ENCODE data around the gene CDC42BPA. TPM values are rescaled to one million over a fixed set of nuclear protein-coding genes. Genes with fewer than 3 reads are reported as not detected.

CDC42BPA gene
- total RNA-seq, 1 experiment from 2014 or later: 32.0 TPM

GRCh38 chr1:227037121-227037520, 281.2 kb downstream of the CDC42BPA start:
- POLR2A ChIA-PET (ENCODE audit: unreplicated experiment): no interaction called here
- Histone ChIP-seq H3K36me3 (ENCODE audit: low read depth, low read length) (no peaks in the 10 kb centered on the region; the same call in 1 of the 2 replicates), H3F3A (ENCODE audit: low read length, unreplicated experiment) (no peaks in the 10 kb centered on the region), H3K4me2 (ENCODE audit: low read length) (no peak overlapping the region), H3K9me3 (ENCODE audit: low read length) (no peaks in the 10 kb centered on the region), H3K9ac (ENCODE audit: low read length) (no peak overlapping the region), H3K27me3 (ENCODE audit: low read length) (no peaks in the 10 kb centered on the region), H3K9me2 (replicated peaks; ENCODE audit: low read length) (no peaks in the 10 kb centered on the region), H3K27ac (ENCODE audit: low read length) (no peak overlapping the region), H2AFZ (ENCODE audit: low read length) (no peak overlapping the region), H3K4me3 (ENCODE audit: low read length) (no peak overlapping the region), H4K20me1 (ENCODE audit: low read length) (no peaks in the 10 kb centered on the region), H3K4me1 (ENCODE audit: insufficient read depth, low read length) (0 out of 2 replicates have a peak, but pooled peaks cover 4% of the 10 kb centered on the region), H3K79me2 (ENCODE audit: low read length) (no peaks in the 10 kb centered on the region)
- ATAC-seq (no peak), DNase-seq (no peak)
- no peak for TF ChIP-seq EZH2 (IDR thresholded peaks at IDR 0.05; ENCODE audit: low read length, unreplicated experiment)
- no peak for TF ChIP-seq CTCF (conservative IDR thresholded peaks at IDR 0.05; ENCODE audit: low read depth, low read length)
- TF ChIP-seq EZH2phosphoT487 (IDR thresholded peaks at IDR 0.05; ENCODE audit: borderline replicate concordance, low read length): no peak
- intact Hi-C loops (cut with micrococcal nuclease): no loop called here
- CTCF ChIA-PET: no interaction called here
- no TSS peak for BruUV-seq (replicated peaks)

GRCh38 chr1:227035316-227035715, 283.0 kb downstream of the CDC42BPA start:
- no peak overlapping the region for H2AFZ ChIP-seq (ENCODE audit: low read length)
- 0 out of 2 replicates have a peak, but pooled peaks cover 4% of the 10 kb centered on the region for H3K4me1 ChIP-seq (ENCODE audit: insufficient read depth, low read length)
- no peaks in the 10 kb centered on the region for H3K79me2 ChIP-seq (ENCODE audit: low read length)
- no peaks in the 10 kb centered on the region for H4K20me1 ChIP-seq (ENCODE audit: low read length)
- H3K9me2 ChIP-seq (replicated peaks; ENCODE audit: low read length): no peaks in the 10 kb centered on the region
- BruUV-seq (replicated peaks): no TSS peak
- ChIA-PET CTCF (no interaction called here), POLR2A (ENCODE audit: unreplicated experiment) (no interaction called here)
- no peak for ATAC-seq
- H3K36me3 ChIP-seq (ENCODE audit: low read depth, low read length): no peaks in the 10 kb centered on the region; the same call in 1 of the 2 replicates
- TF ChIP-seq EZH2phosphoT487 (IDR thresholded peaks at IDR 0.05; ENCODE audit: borderline replicate concordance, low read length) (no peak), EZH2 (IDR thresholded peaks at IDR 0.05; ENCODE audit: low read length, unreplicated experiment) (no peak), CTCF (conservative IDR thresholded peaks at IDR 0.05; ENCODE audit: low read depth, low read length) (no peak)
- DNase-seq: no peak
- no peak overlapping the region for H3K4me2 ChIP-seq (ENCODE audit: low read length)
- H3K9ac ChIP-seq (ENCODE audit: low read length): no peak overlapping the region
- no peaks in the 10 kb centered on the region for H3F3A ChIP-seq (ENCODE audit: low read length, unreplicated experiment)
- H3K27me3 ChIP-seq (ENCODE audit: low read length): no peaks in the 10 kb centered on the region
- H3K4me3 ChIP-seq (ENCODE audit: low read length): no peak overlapping the region
- H3K9me3 ChIP-seq (ENCODE audit: low read length): no peaks in the 10 kb centered on the region
- intact Hi-C loops (cut with micrococcal nuclease): no loop called here
- H3K27ac ChIP-seq (ENCODE audit: low read length): no peak overlapping the region

- TF ChIP-seq CTCF (conservative IDR thresholded peaks at IDR 0.05; ENCODE audit: low read depth, low read length): no peak
- no peak for TF ChIP-seq EZH2 (IDR thresholded peaks at IDR 0.05; ENCODE audit: low read length, unreplicated experiment)
- POLR2A ChIA-PET (ENCODE audit: unreplicated experiment): no interaction called here
- Histone ChIP-seq H3F3A (ENCODE audit: low read length, unreplicated experiment) (no peaks in the 10 kb centered on the region), H3K27me3 (ENCODE audit: low read length) (no peaks in the 10 kb centered on the region), H3K4me2 (ENCODE audit: low read length) (no peak overlapping the region), H3K9me3 (ENCODE audit: low read length) (no peaks in the 10 kb centered on the region), H4K20me1 (ENCODE audit: low read length) (no peaks in the 10 kb centered on the region), H3K4me1 (ENCODE audit: insufficient read depth, low read length) (0 out of 2 replicates have a peak, but pooled peaks cover 4% of the 10 kb centered on the region), H3K36me3 (ENCODE audit: low read depth, low read length) (peaks cover 1% of the 10 kb centered on the region; the same call in 1 of the 2 replicates), H2AFZ (ENCODE audit: low read length) (no peak overlapping the region), H3K9ac (ENCODE audit: low read length) (no peak overlapping the region), H3K27ac (ENCODE audit: low read length) (no peak overlapping the region), H3K9me2 (replicated peaks; ENCODE audit: low read length) (no peaks in the 10 kb centered on the region), H3K4me3 (ENCODE audit: low read length) (no peak overlapping the region), H3K79me2 (ENCODE audit: low read length) (no peaks in the 10 kb centered on the region)
- CTCF ChIA-PET: no interaction called here
- intact Hi-C loops (cut with micrococcal nuclease): no loop called here
- DNase-seq (peak; percentile 68), ATAC-seq (no peak)
- no TSS peak for BruUV-seq (replicated peaks)
These were observed 284.4 kb downstream of the CDC42BPA start for GRCh38 chr1:227033880-227034279.
